ENCODE measurements around the gene EMC10. TPM values are rescaled to one million over a fixed set of nuclear protein-coding genes. Genes with fewer than 3 reads are reported as not detected.

The EMC10 gene
- total RNA-seq, 2 experiments from 2014 or later = 80.0 to 80.3 TPM

- Mint-ChIP-seq H3K27ac (no peak overlapping the region), H3K27me3 (peaks cover 10% of the 10 kb centered on the region), H3K4me3 (peak overlapping the region; percentile 42), H3K36me3 (ENCODE audit: low read depth) (peaks cover 5% of the 10 kb centered on the region), H3K9me3 (no peaks in the 10 kb centered on the region), H3K4me1 (ENCODE audit: low read depth) (peaks cover 15% of the 10 kb centered on the region)
- no peak for TF ChIP-seq CTCF (IDR thresholded peaks at IDR 0.05)
- intact Hi-C loops (cut with DNase I, micrococcal nuclease) = loop anchor here in 1 of 2 experiments (5.0 kb wide), 4 partner anchors 82 to 1078 kb away; partner anchors contain the start of genes CTU1 and MYBPC2
- no peak for DNase-seq
- peaks cover 0 to 25% of the 10 kb centered on the region in 2 experiments for H3K9me3 ChIP-seq (ENCODE audit: control insufficient read depth in 1 of 2, insufficient read depth in 1 of 2, low read length in 2 of 2)
- CTCF ChIA-PET = no interaction called here
- H3K4me3 ChIP-seq (ENCODE audit: low read length) = no peak overlapping the region
- peaks cover 23% of the 10 kb centered on the region for H3K4me1 ChIP-seq (ENCODE audit: insufficient read depth, low read length)
- H3K27me3 ChIP-seq (ENCODE audit: control insufficient read depth in 1 of 2, insufficient read depth in 2 of 2, low read length in 2 of 2) = peaks cover 0 to 4% of the 10 kb centered on the region in 2 experiments
- POLR2A ChIA-PET = no interaction called here
- ATAC-seq (ENCODE audit: poor library complexity) = no peak
- H3K36me3 ChIP-seq (ENCODE audit: insufficient read depth, low read length) = no peaks in the 10 kb centered on the region
- H3K27ac ChIP-seq (ENCODE audit: low read depth in 1 of 2, low read length in 2 of 2) = no peak overlapping the region
Observed at GRCh38 chr19:50514346-50515167, 38.2 kb downstream of the EMC10 start.

GRCh38 chr19:50515168-50515561 is 38.9 kb downstream of the EMC10 start:
- H3K27ac ChIP-seq (ENCODE audit: low read depth in 1 of 2, low read length in 2 of 2) = no peak overlapping the region
- peaks cover 5% of the 10 kb centered on the region for H3K36me3 Mint-ChIP-seq (ENCODE audit: low read depth)
- peaks cover 0 to 25% of the 10 kb centered on the region in 2 experiments for H3K9me3 ChIP-seq (ENCODE audit: control insufficient read depth in 1 of 2, insufficient read depth in 1 of 2, low read length in 2 of 2)
- peaks cover 0 to 4% of the 10 kb centered on the region in 2 experiments for H3K27me3 ChIP-seq (ENCODE audit: control insufficient read depth in 1 of 2, insufficient read depth in 2 of 2, low read length in 2 of 2)
- intact Hi-C loops (cut with DNase I, micrococcal nuclease) = no loop called here
- H3K4me3 ChIP-seq (ENCODE audit: low read length) = no peak overlapping the region
- H3K27ac Mint-ChIP-seq = no peak overlapping the region
- H3K27me3 Mint-ChIP-seq = peaks cover 10% of the 10 kb centered on the region
- no peak for TF ChIP-seq CTCF (IDR thresholded peaks at IDR 0.05)
- H3K36me3 ChIP-seq (ENCODE audit: insufficient read depth, low read length) = no peaks in the 10 kb centered on the region
- H3K4me1 Mint-ChIP-seq (ENCODE audit: low read depth) = peaks cover 15% of the 10 kb centered on the region
- no peak for ATAC-seq (ENCODE audit: poor library complexity)
- H3K4me3 Mint-ChIP-seq = no peak overlapping the region
- no peak for DNase-seq
- ChIA-PET POLR2A (no interaction called here), CTCF (no interaction called here)
- peaks cover 20% of the 10 kb centered on the region for H3K4me1 ChIP-seq (ENCODE audit: insufficient read depth, low read length)
- H3K9me3 Mint-ChIP-seq = no peaks in the 10 kb centered on the region

- Histone ChIP-seq H3K4me3 (ENCODE audit: low read length) (no peak overlapping the region), H3K4me1 (ENCODE audit: insufficient read depth, low read length) (peaks cover 9% of the 10 kb centered on the region), H3K36me3 (ENCODE audit: insufficient read depth, low read length) (no peaks in the 10 kb centered on the region), H3K27ac (ENCODE audit: low read depth in 1 of 2, low read length in 2 of 2) (no peak overlapping the region), H3K9me3 (ENCODE audit: control insufficient read depth in 1 of 2, insufficient read depth in 1 of 2, low read length in 2 of 2) (peaks cover 0 to 25% of the 10 kb centered on the region in 2 experiments), H3K27me3 (ENCODE audit: control insufficient read depth in 1 of 2, insufficient read depth in 2 of 2, low read length in 2 of 2) (peaks cover 0 to 4% of the 10 kb centered on the region in 2 experiments)
- peaks cover 11% of the 10 kb centered on the region for H3K27me3 Mint-ChIP-seq
- no peak overlapping the region for H3K27ac Mint-ChIP-seq
- intact Hi-C loops (cut with DNase I, micrococcal nuclease) = no loop called here
- CTCF ChIA-PET = no interaction called here
- peaks cover 5% of the 10 kb centered on the region for H3K4me1 Mint-ChIP-seq (ENCODE audit: low read depth)
- ATAC-seq (ENCODE audit: poor library complexity) (no peak), DNase-seq (no peak)
- no peaks in the 10 kb centered on the region for H3K9me3 Mint-ChIP-seq
- TF ChIP-seq CTCF (IDR thresholded peaks at IDR 0.05) = no peak
- H3K4me3 Mint-ChIP-seq = no peak overlapping the region
- peaks cover 1% of the 10 kb centered on the region for H3K36me3 Mint-ChIP-seq (ENCODE audit: low read depth)
- POLR2A ChIA-PET = no interaction called here
Observed at GRCh38 chr19:50516456-50516855, 40.1 kb downstream of the EMC10 start.
